GM12872 (cell line): ENCODE results near the gene CDH2.

Source experiments
- CTCF ChIP-seq: IDR thresholded peaks from 3 replicates; pipeline ENCODE4 v1.5.1; 2011; ENCODE audit warnings: low read depth, mild to moderate bottlenecking, low read length, moderate library complexity; ENCODE audit not compliant: insufficient read depth

CDH2 gene

GRCh38 chr18:28050545-28050944 is 126.4 kb downstream of the CDH2 start:
- TF ChIP-seq CTCF = no peak

GRCh38 chr18:28048612-28049011 is 128.3 kb downstream of the CDH2 start:
- TF ChIP-seq CTCF = no peak

- no peak for TF ChIP-seq CTCF
Observed at GRCh38 chr18:28045880-28046279, 131.1 kb downstream of the CDH2 start.

- TF ChIP-seq CTCF = no peak
Observed at GRCh38 chr18:28045176-28045810, 131.6 kb downstream of the CDH2 start.

- TF ChIP-seq CTCF = no peak
Observed at GRCh38 chr18:28044036-28044435, 132.9 kb downstream of the CDH2 start.

GRCh38 chr18:28043631-28044030 is 133.3 kb downstream of the CDH2 start:
- no peak for TF ChIP-seq CTCF

- TF ChIP-seq CTCF = no peak
Observed at GRCh38 chr18:28041366-28041765, 135.6 kb downstream of the CDH2 start.
